ENCODE measurements around the gene PWWP2B.

The PWWP2B gene

DNA sequence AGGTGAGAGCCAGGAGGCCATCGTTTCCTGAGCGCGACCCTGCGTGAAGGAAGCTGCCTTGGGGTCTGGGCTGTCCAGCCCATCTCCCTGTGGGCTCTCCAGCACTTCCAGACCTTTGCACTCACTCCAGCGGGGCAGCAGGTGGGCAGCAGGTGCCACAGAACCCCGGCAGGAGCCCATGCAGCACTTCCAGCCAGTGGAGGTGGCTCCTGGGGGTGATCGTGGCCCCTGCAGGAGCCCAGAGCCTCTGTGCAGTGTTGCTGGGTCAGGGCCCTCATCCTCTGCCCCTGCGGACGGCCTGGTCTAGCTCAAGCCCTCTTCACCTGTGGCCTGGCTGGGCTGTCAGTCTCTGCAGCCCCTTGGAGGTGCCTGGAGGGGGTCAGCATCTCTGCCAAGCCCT lies 59.9 kb downstream of the PWWP2B start:
- no peak for DNase-seq (ENCODE audit: low read depth, low spot score)
- Histone ChIP-seq H3K27me3 (ENCODE audit: control insufficient read depth, insufficient read depth, low read length) (no peaks in the 10 kb centered on the region), H3K27ac (ENCODE audit: low read length) (no peak overlapping the region), H3K4me3 (ENCODE audit: low read length) (no peak overlapping the region), H3K36me3 (ENCODE audit: control insufficient read depth, insufficient read depth, low read length) (no peaks in the 10 kb centered on the region), H3K4me1 (ENCODE audit: control insufficient read depth, insufficient read depth, low read length) (peaks cover 2% of the 10 kb centered on the region; the same call in 1 of the 2 replicates), H3K9me3 (ENCODE audit: control insufficient read depth, insufficient read depth, low read length) (no peaks in the 10 kb centered on the region)
- no CpG with 5 or more reads among the region's 9 CpGs for WGBS (ENCODE audit: insufficient coverage, insufficient read length)

DNA sequence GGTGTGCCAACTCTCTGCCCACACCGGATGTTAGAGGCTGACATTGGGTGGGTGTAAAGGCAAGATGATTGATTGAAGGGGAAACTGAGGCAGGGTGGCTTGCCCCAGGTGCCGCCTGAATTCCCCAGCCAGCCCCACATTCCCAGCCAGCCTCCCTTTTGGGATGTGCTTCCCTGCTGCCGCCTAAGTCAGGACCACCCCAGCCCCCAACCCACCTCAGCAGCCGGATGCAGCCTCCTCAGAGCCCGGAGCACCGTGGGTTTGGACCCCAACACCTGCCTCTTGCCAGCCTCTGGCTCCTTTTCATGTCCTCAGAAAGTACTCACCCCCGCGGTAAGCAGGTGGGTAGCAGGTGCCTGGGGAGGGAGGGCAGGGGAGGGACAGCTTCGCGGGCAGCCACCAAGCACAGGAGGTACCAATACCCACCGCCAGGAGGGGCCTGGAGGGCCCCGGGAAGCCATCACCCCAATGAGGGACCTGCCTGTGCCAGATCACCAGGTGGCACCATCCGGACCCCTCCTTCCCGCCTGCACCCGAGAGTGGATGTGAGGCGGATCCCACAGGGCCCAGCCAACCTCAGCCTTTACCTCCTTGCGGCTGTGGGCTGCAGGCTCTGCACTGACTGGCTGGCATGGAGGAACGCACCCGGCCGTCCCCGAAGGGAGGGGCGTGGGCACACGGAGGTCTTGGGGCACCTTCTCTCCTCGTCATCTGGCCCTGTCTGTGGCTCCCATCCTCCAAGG lies 60.5 kb downstream of the PWWP2B start:
- Histone ChIP-seq H3K4me1 (ENCODE audit: control insufficient read depth, insufficient read depth, low read length) (no peaks in the 10 kb centered on the region), H3K27ac (ENCODE audit: low read length) (no peak overlapping the region), H3K36me3 (ENCODE audit: control insufficient read depth, insufficient read depth, low read length) (no peaks in the 10 kb centered on the region), H3K9me3 (ENCODE audit: control insufficient read depth, insufficient read depth, low read length) (no peaks in the 10 kb centered on the region), H3K27me3 (ENCODE audit: control insufficient read depth, insufficient read depth, low read length) (no peaks in the 10 kb centered on the region), H3K4me3 (ENCODE audit: low read length) (no peak overlapping the region)
- no peak for DNase-seq (ENCODE audit: low read depth, low spot score)
- WGBS (ENCODE audit: insufficient coverage, insufficient read length): no CpG with 5 or more reads among the region's 24 CpGs

DNA sequence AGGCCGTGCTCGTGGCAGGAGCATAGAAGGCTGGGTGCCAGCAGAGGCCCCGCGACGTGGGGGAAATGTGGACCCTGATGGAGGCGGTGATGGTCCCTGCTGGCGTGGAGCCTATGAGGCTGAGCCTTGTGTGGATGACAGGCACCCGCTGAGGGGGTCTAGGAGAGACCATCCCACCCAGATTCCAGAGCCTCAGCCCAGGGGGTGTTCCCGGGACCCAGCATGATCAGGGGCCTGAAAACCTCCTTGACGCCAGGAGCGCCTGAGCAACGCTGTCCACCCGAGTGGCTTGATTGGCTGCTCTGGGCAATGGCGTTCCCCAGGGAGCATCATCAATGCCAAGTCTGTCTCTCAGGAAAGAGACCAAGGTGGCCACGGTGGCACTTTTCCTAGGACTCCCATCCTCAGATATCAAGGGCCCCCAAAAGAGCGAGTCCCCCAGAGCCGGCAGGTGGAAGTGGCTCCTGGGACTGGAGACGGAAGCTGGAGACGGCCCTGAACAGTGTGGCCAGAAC lies 61.1 kb downstream of the PWWP2B start:
- Histone ChIP-seq H3K4me1 (ENCODE audit: control insufficient read depth, insufficient read depth, low read length) (no peaks in the 10 kb centered on the region), H3K4me3 (ENCODE audit: low read length) (no peak overlapping the region), H3K9me3 (ENCODE audit: control insufficient read depth, insufficient read depth, low read length) (no peaks in the 10 kb centered on the region), H3K27me3 (ENCODE audit: control insufficient read depth, insufficient read depth, low read length) (no peaks in the 10 kb centered on the region), H3K27ac (ENCODE audit: low read length) (no peak overlapping the region), H3K36me3 (ENCODE audit: control insufficient read depth, insufficient read depth, low read length) (no peaks in the 10 kb centered on the region)
- DNase-seq (ENCODE audit: low read depth, low spot score): no peak
- WGBS (ENCODE audit: insufficient coverage, insufficient read length): no CpG with 5 or more reads among the region's 19 CpGs

DNA sequence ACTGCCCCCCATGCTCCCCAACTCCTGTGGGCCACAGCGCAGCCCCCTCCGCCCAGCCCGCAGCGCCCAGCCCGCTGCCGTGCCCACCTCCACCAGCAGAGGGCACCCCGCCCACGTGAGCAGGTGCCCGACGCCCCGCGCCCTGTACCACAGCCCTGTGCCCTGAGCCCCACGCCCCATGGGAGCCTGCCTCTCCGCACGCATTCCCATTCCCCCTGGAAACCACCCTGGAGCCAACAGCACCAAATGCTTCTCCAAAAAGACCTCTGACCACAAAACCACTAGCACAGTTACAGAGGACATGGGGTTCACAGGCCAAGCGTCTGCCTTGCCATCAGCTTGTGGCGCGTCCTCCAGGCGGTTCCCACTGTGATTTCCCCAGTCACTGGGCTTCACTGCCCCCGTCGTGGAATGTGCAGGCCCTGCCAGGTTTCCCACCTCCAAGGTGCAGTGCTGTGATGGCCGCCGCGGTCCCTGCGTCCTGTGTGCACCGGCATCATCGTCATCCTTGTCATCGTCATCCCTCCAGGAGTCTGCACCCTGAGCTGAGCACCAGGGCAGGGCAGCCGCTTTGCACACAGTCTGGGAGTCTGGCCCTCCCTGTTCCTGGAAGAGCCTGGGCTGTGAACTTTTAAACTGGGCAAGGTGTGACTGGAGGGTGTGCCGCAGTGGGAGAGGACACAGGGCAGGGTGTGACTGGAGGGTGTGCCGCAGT lies 61.7 kb downstream of the PWWP2B start:
- DNase-seq (ENCODE audit: low read depth, low spot score): no peak
- Histone ChIP-seq H3K36me3 (ENCODE audit: control insufficient read depth, insufficient read depth, low read length) (no peaks in the 10 kb centered on the region), H3K27me3 (ENCODE audit: control insufficient read depth, insufficient read depth, low read length) (no peaks in the 10 kb centered on the region), H3K27ac (ENCODE audit: low read length) (no peak overlapping the region), H3K4me1 (ENCODE audit: control insufficient read depth, insufficient read depth, low read length) (no peaks in the 10 kb centered on the region), H3K4me3 (ENCODE audit: low read length) (no peak overlapping the region), H3K9me3 (ENCODE audit: control insufficient read depth, insufficient read depth, low read length) (no peaks in the 10 kb centered on the region)
- WGBS (ENCODE audit: insufficient coverage, insufficient read length): no CpG with 5 or more reads among the region's 31 CpGs

DNA sequence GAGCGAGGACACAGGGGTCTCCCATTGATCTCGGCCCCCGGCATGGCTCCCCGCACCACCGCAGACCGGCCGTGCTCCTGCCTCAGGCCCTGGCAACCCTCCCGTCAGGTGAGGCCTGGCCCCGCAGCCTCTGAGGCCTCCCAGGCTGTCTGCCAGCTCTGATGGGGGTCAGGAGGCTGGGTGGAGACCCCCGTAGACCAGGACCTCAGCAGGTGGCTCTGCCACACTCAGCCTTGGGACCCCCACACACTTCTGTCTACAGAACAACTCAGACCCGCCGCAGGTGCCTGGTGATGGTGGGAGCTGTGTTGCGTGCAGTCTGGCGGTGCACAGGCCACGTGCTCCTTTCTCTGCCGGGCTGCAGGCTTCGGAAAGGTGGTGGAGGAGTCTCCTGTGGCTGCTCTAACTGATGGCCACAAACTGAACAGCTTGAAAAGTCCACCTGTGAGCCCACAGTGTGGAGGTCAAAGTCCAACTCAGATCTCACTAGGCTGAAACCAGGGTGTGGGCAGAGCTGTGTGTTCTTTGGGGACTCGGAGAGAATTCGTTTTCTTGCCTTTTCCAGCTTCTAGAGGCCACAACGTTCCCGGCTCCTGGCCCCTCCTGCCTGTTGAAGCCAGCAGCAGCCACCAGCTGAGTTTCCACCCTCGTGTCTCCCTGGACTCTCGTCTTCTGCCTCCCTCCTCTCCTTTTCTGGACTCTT lies 62.5 kb downstream of the PWWP2B start:
- no peaks in the 10 kb centered on the region for H3K27me3 ChIP-seq (ENCODE audit: control insufficient read depth, insufficient read depth, low read length)
- no peak overlapping the region for H3K27ac ChIP-seq (ENCODE audit: low read length)
- H3K36me3 ChIP-seq (ENCODE audit: control insufficient read depth, insufficient read depth, low read length): no peaks in the 10 kb centered on the region
- WGBS (ENCODE audit: insufficient coverage, insufficient read length): no CpG with 5 or more reads among the region's 23 CpGs
- H3K9me3 ChIP-seq (ENCODE audit: control insufficient read depth, insufficient read depth, low read length): no peaks in the 10 kb centered on the region
- H3K4me1 ChIP-seq (ENCODE audit: control insufficient read depth, insufficient read depth, low read length): no peaks in the 10 kb centered on the region
- no peak overlapping the region for H3K4me3 ChIP-seq (ENCODE audit: low read length)
- no peak for DNase-seq (ENCODE audit: low read depth, low spot score)

DNA sequence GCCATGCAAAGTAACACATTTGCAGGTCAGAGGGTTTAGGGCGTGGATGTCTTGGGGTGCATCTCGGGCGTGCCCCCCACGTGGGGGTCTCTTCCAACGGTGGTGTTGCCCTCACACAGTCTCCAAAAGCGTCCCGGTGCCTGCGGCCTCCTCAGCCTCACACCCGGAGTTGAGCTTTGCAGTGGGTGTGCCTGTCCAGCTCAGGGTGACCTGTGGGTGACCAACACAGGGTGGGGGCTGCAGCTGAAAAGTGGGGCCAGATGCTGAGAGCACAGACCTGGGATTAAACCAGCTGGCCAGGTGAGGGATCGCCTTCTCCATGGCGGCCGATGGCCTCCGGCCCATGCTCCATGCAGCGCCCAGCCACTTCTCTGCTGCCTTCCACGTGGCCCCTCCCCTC lies 63.1 kb downstream of the PWWP2B start:
- no peak overlapping the region for H3K4me3 ChIP-seq (ENCODE audit: low read length)
- H3K27ac ChIP-seq (ENCODE audit: low read length): no peak overlapping the region
- H3K4me1 ChIP-seq (ENCODE audit: control insufficient read depth, insufficient read depth, low read length): no peaks in the 10 kb centered on the region
- H3K27me3 ChIP-seq (ENCODE audit: control insufficient read depth, insufficient read depth, low read length): no peaks in the 10 kb centered on the region
- no CpG with 5 or more reads among the region's 15 CpGs for WGBS (ENCODE audit: insufficient coverage, insufficient read length)
- no peaks in the 10 kb centered on the region for H3K36me3 ChIP-seq (ENCODE audit: control insufficient read depth, insufficient read depth, low read length)
- no peaks in the 10 kb centered on the region for H3K9me3 ChIP-seq (ENCODE audit: control insufficient read depth, insufficient read depth, low read length)
- DNase-seq (ENCODE audit: low read depth, low spot score): no peak

DNA sequence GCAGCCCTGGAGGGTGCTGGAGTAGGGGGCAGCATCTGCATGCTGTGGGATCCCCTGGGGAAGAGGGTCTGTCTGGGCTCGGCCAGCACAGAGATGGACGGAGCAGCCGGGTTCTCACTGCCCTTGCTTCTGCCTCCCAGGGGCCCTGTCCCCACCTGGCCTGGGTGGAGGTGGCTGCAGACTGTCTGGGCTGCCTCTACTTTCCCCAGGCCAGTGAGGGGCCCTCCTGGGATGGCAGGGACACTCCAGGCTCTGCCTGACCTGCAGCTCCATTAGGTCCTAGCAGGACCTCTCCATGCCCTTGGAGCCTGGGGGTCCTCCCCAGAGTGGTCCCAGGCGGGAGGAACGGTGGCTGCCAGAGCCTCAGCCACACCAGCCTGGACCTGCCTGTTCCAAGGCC lies 63.7 kb downstream of the PWWP2B start:
- Histone ChIP-seq H3K4me1 (ENCODE audit: control insufficient read depth, insufficient read depth, low read length) (no peaks in the 10 kb centered on the region), H3K27me3 (ENCODE audit: control insufficient read depth, insufficient read depth, low read length) (no peaks in the 10 kb centered on the region)
- no CpG with 5 or more reads among the region's 5 CpGs for WGBS (ENCODE audit: insufficient coverage, insufficient read length)

DNA sequence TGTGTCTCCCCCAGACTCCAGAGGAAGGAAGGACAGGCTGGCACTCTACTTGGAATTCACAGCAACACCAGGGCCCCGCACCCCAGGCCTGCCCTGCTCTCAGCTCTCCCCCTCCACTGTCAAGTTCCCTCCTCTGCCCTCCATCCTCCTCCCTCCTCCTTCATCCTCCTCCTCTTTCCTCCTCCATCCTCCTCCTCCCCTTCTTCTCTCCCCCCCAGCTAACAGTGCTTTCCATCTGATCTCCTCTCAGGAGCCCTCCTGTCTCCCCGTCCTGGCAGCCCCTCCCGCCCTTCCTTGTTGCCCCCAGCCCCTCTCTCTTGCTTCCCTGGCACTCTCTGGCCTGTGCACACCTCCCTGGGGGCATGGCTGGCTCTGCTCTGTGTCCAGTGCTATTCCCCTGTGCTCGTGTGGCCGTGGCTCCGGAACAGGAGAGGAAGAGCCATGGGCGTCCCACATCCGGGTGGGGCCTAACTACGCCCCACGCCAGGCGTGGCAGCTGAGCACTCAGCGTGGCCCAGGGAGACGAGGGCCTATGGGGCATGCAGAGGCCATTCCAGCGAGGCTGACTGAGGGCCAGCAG lies 64.2 kb downstream of the PWWP2B start:
- no CpG with 5 or more reads among the region's 14 CpGs for WGBS (ENCODE audit: insufficient coverage, insufficient read length)
- no peak overlapping the region for H3K27ac ChIP-seq (ENCODE audit: low read length)
- no peaks in the 10 kb centered on the region for H3K36me3 ChIP-seq (ENCODE audit: control insufficient read depth, insufficient read depth, low read length)
- H3K4me1 ChIP-seq (ENCODE audit: control insufficient read depth, insufficient read depth, low read length): no peaks in the 10 kb centered on the region
- no peak overlapping the region for H3K4me3 ChIP-seq (ENCODE audit: low read length)
- H3K9me3 ChIP-seq (ENCODE audit: control insufficient read depth, insufficient read depth, low read length): no peaks in the 10 kb centered on the region
- no peak for DNase-seq (ENCODE audit: low read depth, low spot score)
- H3K27me3 ChIP-seq (ENCODE audit: control insufficient read depth, insufficient read depth, low read length): no peaks in the 10 kb centered on the region

More for the DNA sequence above, 63.7 kb downstream of the PWWP2B start:
- H3K27ac ChIP-seq (ENCODE audit: low read length): no peak overlapping the region
- H3K4me3 ChIP-seq (ENCODE audit: low read length): no peak overlapping the region
- no peak for DNase-seq (ENCODE audit: low read depth, low spot score)
- H3K36me3 ChIP-seq (ENCODE audit: control insufficient read depth, insufficient read depth, low read length): no peaks in the 10 kb centered on the region
- H3K9me3 ChIP-seq (ENCODE audit: control insufficient read depth, insufficient read depth, low read length): no peaks in the 10 kb centered on the region

DNA sequence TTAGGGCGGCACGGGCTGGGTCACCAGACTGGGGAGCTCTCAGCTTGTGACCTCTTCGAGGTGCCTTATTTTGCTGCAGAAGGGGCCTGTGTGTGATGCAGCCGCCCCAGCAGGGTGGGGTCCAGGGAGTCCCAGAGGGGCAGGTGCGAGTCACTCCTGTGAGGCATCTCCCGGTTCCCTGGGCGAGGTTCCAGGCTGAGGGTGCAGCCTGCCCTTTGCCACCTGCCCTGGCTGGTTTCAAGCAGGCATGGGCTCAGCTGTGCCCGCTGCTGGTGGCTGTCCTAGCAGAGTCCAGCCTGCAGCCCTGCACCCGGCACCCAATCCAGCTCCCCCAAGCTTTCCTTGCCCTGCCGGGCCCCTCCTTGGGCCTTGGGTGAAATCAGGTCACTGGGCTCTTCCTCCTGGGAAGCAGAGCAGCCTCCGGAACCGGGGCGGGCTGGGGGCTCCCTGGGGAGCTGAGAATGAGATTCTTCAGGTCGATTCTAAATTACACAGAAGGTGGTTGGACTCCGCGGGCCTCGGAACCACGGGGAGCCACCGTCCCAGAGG lies 64.8 kb downstream of the PWWP2B start:
- Histone ChIP-seq H3K4me1 (ENCODE audit: control insufficient read depth, insufficient read depth, low read length) (no peaks in the 10 kb centered on the region), H3K27ac (ENCODE audit: low read length) (no peak overlapping the region), H3K9me3 (ENCODE audit: control insufficient read depth, insufficient read depth, low read length) (no peaks in the 10 kb centered on the region), H3K36me3 (ENCODE audit: control insufficient read depth, insufficient read depth, low read length) (no peaks in the 10 kb centered on the region), H3K4me3 (ENCODE audit: low read length) (no peak overlapping the region), H3K27me3 (ENCODE audit: control insufficient read depth, insufficient read depth, low read length) (no peaks in the 10 kb centered on the region)
- no peak for DNase-seq (ENCODE audit: low read depth, low spot score)
- no CpG with 5 or more reads among the region's 19 CpGs for WGBS (ENCODE audit: insufficient coverage, insufficient read length)
